ENCODE measurements around the gene ZNF407.
"Not testable (repeated sequence)": the region's sequence is repeated elsewhere in the genome, so short reads cannot be mapped to it uniquely, and the experiment has no call there.

GRCh38 chr18:75104029-75104428 is 506.4 kb downstream of the ZNF407 start:
- TF ChIP-seq ZNF274 (IDR thresholded peaks at IDR 0.05; ENCODE audit: low read depth, low read length); YY1 (IDR thresholded peaks at IDR 0.05; ENCODE audit: insufficient read depth, insufficient read length): not testable (repeated sequence)

Data from NT2/D1 (cell line).